ENCODE results near the gene CD40. TPM values are rescaled to one million over a fixed set of nuclear protein-coding genes. Genes with fewer than 3 reads are reported as not detected.

Gene CD40
- total and polyA plus RNA-seq, 10 of the 15 experiments (the other 5 are each of a cell fraction or from before 2014, with no cell fraction given), result 40.8 to 193 (median 89.5) TPM

DNA sequence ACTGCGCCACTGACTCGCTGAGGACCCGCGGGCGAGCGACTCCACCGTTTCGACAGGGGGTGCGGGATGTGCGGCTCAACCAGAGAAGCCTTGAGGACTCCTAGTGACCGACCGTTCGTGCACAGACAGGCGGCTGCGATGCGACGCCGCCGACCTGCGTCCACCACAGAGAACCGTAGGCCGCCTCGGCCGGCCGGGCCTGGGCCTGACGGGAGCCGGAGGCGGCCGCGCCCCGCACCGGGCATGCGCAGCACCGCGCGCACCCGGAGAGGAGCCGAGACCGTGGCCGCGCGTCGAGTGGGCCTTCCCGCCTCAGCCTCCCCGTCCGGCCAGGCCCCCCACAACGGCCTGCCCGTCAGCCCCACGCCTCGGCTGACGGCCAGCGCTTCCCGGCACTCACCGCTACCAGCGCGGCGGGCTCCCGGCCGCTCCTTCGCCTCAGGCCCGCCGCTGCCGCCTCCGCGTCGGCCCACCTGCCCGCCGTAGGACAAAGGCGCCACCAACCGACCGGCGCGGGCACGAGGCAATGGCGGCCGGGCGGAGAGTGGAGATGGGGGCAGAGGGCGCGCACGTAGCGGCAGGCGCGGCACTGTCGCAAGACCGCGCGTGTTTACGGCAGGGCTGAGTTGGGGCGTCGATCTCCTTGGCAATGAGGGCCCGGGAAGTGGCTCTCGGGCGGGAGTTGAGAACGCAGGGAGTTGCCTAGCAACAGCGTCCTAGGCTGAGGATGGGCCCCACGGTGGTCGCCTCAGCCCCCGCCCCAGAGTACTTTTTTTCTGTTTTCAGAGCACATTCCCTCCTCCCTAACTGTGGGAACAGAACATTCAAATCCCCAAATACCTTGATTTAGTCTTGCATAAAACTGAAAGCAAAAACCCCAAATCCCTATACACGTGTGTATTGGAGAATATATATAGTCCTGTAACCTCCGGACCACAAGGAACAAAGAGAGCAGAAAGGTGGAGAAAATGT, 28.4 kb upstream of the CD40 start, which contains the start of gene NCOA5 (continued):
- peak; percentile 83; the same call in 1 of the 2 replicates for TF ChIP-seq PML (IDR thresholded peaks at IDR 0.05; ENCODE audit: low read length)
- TF ChIP-seq, protein P1, sequence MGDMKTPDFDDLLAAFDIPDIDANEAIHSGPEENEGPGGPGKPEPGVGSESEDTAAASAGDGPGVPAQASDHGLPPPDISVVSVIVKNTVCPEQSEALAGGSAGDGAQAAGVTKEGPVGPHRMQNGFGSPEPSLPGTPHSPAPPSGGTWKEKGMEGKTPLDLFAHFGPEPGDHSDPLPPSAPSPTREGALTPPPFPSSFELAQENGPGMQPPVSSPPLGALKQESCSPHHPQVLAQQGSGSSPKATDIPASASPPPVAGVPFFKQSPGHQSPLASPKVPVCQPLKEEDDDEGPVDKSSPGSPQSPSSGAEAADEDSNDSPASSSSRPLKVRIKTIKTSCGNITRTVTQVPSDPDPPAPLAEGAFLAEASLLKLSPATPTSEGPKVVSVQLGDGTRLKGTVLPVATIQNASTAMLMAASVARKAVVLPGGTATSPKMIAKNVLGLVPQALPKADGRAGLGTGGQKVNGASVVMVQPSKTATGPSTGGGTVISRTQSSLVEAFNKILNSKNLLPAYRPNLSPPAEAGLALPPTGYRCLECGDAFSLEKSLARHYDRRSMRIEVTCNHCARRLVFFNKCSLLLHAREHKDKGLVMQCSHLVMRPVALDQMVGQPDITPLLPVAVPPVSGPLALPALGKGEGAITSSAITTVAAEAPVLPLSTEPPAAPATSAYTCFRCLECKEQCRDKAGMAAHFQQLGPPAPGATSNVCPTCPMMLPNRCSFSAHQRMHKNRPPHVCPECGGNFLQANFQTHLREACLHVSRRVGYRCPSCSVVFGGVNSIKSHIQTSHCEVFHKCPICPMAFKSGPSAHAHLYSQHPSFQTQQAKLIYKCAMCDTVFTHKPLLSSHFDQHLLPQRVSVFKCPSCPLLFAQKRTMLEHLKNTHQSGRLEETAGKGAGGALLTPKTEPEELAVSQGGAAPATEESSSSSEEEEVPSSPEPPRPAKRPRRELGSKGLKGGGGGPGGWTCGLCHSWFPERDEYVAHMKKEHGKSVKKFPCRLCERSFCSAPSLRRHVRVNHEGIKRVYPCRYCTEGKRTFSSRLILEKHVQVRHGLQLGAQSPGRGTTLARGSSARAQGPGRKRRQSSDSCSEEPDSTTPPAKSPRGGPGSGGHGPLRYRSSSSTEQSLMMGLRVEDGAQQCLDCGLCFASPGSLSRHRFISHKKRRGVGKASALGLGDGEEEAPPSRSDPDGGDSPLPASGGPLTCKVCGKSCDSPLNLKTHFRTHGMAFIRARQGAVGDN (IDR thresholded peaks at IDR 0.05), result peak; percentile 95
- TF ChIP-seq ETV6 (conservative IDR thresholded peaks at IDR 0.05 in 1 of 2, IDR thresholded peaks at IDR 0.05 in 1 of 2; ENCODE audit: borderline replicate concordance in 1 of 2, low read depth in 1 of 2), result no peak
- TF ChIP-seq, protein P2, sequence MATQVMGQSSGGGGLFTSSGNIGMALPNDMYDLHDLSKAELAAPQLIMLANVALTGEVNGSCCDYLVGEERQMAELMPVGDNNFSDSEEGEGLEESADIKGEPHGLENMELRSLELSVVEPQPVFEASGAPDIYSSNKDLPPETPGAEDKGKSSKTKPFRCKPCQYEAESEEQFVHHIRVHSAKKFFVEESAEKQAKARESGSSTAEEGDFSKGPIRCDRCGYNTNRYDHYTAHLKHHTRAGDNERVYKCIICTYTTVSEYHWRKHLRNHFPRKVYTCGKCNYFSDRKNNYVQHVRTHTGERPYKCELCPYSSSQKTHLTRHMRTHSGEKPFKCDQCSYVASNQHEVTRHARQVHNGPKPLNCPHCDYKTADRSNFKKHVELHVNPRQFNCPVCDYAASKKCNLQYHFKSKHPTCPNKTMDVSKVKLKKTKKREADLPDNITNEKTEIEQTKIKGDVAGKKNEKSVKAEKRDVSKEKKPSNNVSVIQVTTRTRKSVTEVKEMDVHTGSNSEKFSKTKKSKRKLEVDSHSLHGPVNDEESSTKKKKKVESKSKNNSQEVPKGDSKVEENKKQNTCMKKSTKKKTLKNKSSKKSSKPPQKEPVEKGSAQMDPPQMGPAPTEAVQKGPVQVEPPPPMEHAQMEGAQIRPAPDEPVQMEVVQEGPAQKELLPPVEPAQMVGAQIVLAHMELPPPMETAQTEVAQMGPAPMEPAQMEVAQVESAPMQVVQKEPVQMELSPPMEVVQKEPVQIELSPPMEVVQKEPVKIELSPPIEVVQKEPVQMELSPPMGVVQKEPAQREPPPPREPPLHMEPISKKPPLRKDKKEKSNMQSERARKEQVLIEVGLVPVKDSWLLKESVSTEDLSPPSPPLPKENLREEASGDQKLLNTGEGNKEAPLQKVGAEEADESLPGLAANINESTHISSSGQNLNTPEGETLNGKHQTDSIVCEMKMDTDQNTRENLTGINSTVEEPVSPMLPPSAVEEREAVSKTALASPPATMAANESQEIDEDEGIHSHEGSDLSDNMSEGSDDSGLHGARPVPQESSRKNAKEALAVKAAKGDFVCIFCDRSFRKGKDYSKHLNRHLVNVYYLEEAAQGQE (IDR thresholded peaks at IDR 0.05; ENCODE audit: low read depth, low read length), result no peak
- peak; percentile 78 for TF ChIP-seq SMAD5 (IDR thresholded peaks at IDR 0.05; ENCODE audit: low read depth)
- no peak for TF ChIP-seq SUPT20H (IDR thresholded peaks at IDR 0.05; ENCODE audit: borderline replicate concordance, control insufficient read depth, low read depth, low read length)
- TF ChIP-seq, protein P3, sequence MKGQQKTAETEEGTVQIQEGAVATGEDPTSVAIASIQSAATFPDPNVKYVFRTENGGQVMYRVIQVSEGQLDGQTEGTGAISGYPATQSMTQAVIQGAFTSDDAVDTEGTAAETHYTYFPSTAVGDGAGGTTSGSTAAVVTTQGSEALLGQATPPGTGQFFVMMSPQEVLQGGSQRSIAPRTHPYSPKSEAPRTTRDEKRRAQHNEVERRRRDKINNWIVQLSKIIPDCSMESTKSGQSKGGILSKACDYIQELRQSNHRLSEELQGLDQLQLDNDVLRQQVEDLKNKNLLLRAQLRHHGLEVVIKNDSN (IDR thresholded peaks at IDR 0.05; ENCODE audit: borderline replicate concordance, extremely low read length, insufficient read depth, low read depth, low read length), result no peak
- no peak for TF ChIP-seq RBBP5 (conservative IDR thresholded peaks at IDR 0.05)
- TF ChIP-seq, protein P4, sequence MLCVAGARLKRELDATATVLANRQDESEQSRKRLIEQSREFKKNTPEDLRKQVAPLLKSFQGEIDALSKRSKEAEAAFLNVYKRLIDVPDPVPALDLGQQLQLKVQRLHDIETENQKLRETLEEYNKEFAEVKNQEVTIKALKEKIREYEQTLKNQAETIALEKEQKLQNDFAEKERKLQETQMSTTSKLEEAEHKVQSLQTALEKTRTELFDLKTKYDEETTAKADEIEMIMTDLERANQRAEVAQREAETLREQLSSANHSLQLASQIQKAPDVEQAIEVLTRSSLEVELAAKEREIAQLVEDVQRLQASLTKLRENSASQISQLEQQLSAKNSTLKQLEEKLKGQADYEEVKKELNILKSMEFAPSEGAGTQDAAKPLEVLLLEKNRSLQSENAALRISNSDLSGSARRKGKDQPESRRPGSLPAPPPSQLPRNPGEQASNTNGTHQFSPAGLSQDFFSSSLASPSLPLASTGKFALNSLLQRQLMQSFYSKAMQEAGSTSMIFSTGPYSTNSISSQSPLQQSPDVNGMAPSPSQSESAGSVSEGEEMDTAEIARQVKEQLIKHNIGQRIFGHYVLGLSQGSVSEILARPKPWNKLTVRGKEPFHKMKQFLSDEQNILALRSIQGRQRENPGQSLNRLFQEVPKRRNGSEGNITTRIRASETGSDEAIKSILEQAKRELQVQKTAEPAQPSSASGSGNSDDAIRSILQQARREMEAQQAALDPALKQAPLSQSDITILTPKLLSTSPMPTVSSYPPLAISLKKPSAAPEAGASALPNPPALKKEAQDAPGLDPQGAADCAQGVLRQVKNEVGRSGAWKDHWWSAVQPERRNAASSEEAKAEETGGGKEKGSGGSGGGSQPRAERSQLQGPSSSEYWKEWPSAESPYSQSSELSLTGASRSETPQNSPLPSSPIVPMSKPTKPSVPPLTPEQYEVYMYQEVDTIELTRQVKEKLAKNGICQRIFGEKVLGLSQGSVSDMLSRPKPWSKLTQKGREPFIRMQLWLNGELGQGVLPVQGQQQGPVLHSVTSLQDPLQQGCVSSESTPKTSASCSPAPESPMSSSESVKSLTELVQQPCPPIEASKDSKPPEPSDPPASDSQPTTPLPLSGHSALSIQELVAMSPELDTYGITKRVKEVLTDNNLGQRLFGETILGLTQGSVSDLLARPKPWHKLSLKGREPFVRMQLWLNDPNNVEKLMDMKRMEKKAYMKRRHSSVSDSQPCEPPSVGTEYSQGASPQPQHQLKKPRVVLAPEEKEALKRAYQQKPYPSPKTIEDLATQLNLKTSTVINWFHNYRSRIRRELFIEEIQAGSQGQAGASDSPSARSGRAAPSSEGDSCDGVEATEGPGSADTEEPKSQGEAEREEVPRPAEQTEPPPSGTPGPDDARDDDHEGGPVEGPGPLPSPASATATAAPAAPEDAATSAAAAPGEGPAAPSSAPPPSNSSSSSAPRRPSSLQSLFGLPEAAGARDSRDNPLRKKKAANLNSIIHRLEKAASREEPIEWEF (IDR thresholded peaks at IDR 0.05; ENCODE audit: insufficient replicate concordance, low read depth, low read length), result no peak
- TF ChIP-seq ZNF207 (IDR thresholded peaks at IDR 0.05; ENCODE audit: borderline replicate concordance), result peak; percentile 95; the same call in 1 of the 2 replicates

Measured in GM12878 (cell line).